ENCODE results near the gene JMJD1C.

JMJD1C gene

GRCh38 chr10:63210611-63211196, 255.1 kb downstream of the JMJD1C start:
- DNase-seq (ENCODE audit: low spot score), result no peak
- no peak for TF ChIP-seq CTCF (IDR thresholded peaks at IDR 0.05; ENCODE audit: borderline replicate concordance, control extremely low read depth, extremely low read depth, insufficient read depth, missing control alignments)
- in situ Hi-C loops (cut with MboI; ENCODE audit: low sequenced_read_pairs, unreplicated experiment), result no loop called here

DNA sequence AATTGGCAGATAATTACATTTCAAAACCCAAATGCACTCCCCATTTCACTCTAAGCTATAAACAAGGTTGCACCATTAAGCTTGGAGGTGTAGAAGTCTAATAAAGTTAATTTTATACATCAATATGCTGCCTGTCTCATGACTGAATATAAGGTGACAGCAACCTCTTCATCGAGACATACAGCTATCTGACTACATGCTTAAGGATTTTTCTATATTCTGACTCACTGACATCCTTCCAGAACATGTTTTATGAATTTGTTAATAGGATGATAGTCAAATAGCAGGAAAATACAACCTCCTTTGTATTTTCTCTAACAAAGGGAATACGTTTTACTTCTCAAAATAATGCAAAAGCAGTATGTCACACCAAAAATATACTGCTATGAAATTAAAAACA, 256.1 kb downstream of the JMJD1C start:
- no peak for DNase-seq (ENCODE audit: low spot score)
- TF ChIP-seq CTCF (IDR thresholded peaks at IDR 0.05; ENCODE audit: borderline replicate concordance, control extremely low read depth, extremely low read depth, insufficient read depth, missing control alignments), result no peak
- in situ Hi-C loops (cut with MboI; ENCODE audit: low sequenced_read_pairs, unreplicated experiment), result no loop called here

DNA sequence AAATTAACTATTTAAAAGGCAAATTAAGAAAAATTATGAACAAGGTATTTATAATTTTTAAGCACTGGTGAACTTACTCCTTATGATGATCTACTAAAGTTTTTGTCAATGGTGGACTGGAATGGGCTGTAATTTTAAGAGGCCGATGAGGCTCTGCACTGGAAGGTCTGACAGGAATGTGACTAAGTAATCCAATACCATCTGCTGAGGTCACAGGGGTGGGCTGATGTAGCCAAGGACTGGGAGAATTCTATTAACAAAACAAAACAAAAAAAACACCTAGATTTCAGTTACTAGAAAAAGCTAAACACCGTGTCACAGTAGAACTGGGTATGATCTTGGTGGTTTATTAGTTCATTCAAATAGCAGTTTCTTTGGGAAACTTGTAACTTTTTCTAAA, 256.8 kb downstream of the JMJD1C start:
- DNase-seq (ENCODE audit: low spot score), result no peak
- in situ Hi-C loops (cut with MboI; ENCODE audit: low sequenced_read_pairs, unreplicated experiment), result no loop called here
- TF ChIP-seq CTCF (IDR thresholded peaks at IDR 0.05; ENCODE audit: borderline replicate concordance, control extremely low read depth, extremely low read depth, insufficient read depth, missing control alignments), result no peak

DNA sequence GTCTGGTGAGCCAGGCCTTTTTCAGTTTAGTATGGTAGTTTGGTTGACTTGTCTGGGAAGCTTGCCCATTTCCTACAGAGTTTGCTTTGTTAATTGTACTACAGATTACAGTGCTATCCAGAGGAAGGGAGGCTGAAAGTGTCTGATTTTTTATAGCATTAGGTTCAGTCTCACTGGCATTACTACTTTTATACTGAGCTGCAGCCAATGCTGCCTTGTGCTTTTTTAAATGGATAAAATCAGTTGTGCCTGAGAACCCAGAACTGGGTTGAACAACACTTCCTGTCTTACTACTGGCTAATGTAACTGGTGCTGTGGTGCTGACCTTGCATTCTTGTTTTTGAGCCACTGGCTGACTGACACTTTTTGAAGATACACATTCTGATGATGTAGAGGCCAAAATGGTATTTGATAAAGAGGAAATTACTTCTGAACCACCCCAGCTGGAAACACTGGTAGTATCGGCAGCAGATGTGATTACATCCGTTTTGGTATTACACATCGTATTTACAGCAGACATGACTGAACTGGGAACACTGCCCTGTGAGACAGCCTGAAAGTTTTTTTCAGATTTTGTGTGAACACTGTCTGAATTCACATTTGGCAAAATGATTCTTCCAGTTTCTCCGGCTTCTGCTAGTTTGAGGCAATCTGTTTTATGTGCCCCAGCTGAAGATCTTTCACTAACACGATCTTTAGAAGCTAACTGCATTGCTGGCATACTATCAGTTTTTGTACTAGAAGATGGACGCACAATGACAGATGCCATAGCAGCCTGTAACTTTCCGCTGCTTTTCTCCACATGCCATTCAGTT, 258.6 kb downstream of the JMJD1C start:
- no peak for DNase-seq (ENCODE audit: low spot score)
- TF ChIP-seq CTCF (IDR thresholded peaks at IDR 0.05; ENCODE audit: borderline replicate concordance, control extremely low read depth, extremely low read depth, insufficient read depth, missing control alignments), result no peak
- in situ Hi-C loops (cut with MboI; ENCODE audit: low sequenced_read_pairs, unreplicated experiment), result no loop called here

GRCh38 chr10:63206576-63206975, 259.2 kb downstream of the JMJD1C start:
- no peak for TF ChIP-seq CTCF (IDR thresholded peaks at IDR 0.05; ENCODE audit: borderline replicate concordance, control extremely low read depth, extremely low read depth, insufficient read depth, missing control alignments)
- in situ Hi-C loops (cut with MboI; ENCODE audit: low sequenced_read_pairs, unreplicated experiment), result no loop called here
- DNase-seq (ENCODE audit: low spot score), result no peak

DNA sequence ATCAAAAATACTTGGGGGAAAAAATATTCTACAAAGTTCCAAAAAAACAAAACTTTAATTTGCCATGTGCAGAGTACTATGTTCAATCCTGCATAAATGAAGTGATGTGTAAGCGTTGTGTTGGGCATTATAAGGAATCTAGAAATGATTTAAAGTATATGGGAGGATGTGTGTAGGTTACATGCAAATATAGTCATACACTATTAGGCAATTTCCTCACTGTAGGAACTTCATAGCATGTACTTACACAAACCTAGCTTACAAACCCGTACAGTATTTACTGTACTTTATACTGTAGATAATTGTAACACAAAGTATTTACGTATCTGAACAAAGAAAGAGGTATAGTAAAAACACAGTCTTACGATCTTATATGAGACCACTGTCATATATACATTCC, 260.4 kb downstream of the JMJD1C start:
- no peak for DNase-seq (ENCODE audit: low spot score)
- in situ Hi-C loops (cut with MboI; ENCODE audit: low sequenced_read_pairs, unreplicated experiment), result no loop called here
- no peak for TF ChIP-seq CTCF (IDR thresholded peaks at IDR 0.05; ENCODE audit: borderline replicate concordance, control extremely low read depth, extremely low read depth, insufficient read depth, missing control alignments)

All from GM13976 (cell line).